K562 (cell line): Measurements from ENCODE around the gene TRIM38. TPM values are rescaled to one million over a fixed set of nuclear protein-coding genes. Genes with fewer than 3 reads are reported as not detected.

Experiments
- ATAC-seq: fragments of 200-7000 bp; cut with Tn5 transposase; 3 replicates; pipeline ENCODE4 v1.9.1; 2020; ENCODE audit warnings: moderate library complexity
- BruUV-seq: library from RNA; stranded (reverse); fragments of 400-500 nt; replicated peaks from 2 replicates; lab custom pipeline; 2021; lab: Mats Ljungman, UMichigan
- CTCF ChIA-PET: fragments of 300-600 bp; formaldehyde crosslinking; extraction: SDS; loops from one replicate; lab custom pipeline; 2021; ENCODE audit warnings: low intra/inter-chr PET ratio; lab: Yijun Ruan, JAX
- POLR2A ChIA-PET: fragments of 300-600, 350-650 bp; sonication (Branson Sonifier 250); formaldehyde crosslinking; extraction: SDS; loops from one replicate; lab custom pipeline; 2021; ENCODE audit warnings: antibody characterized with exemption, inconsistent platforms; lab: Yijun Ruan, JAX
- DNase-seq, 4 experiments: peaks; one replicate each; pipeline versions ENCODE4 v3.0.0 to v3.0.0-alpha.2; 2011 to 2018; ENCODE audit warnings: low spot score in 3 of 4, mixed read lengths in 3 of 4; ENCODE audit errors: extremely low read depth in 1 of 4
- FAIRE-seq: peaks from 2 replicates; lab custom pipeline; 2011; peaks lifted over from hg19 to GRCh38; lab: Jason Lieb, UNC
- H2AFZ ChIP-seq: 2 replicates; pipeline ENCODE4 v1.6.0; 2011; ENCODE audit warnings: low read depth, low read length, control low read depth, inconsistent platforms
- H3K27ac ChIP-seq: fragments of 200-600 bp; 3 replicates; pipeline ENCODE4 v1.8.0; 2011; ENCODE audit warnings: low read depth, mild to moderate bottlenecking, control low read depth, inconsistent platforms, low read length, moderate library complexity, mixed read lengths; ENCODE audit errors: extremely low read depth
- H3K27me3 ChIP-seq, 2 experiments: fragments of 300-600 bp in 1 of 2; 2 replicates in 1 of 2; 3 replicates in 1 of 2; pipeline versions ENCODE4 v1.6.0 to v1.8.0; 2011; ENCODE audit warnings: inconsistent platforms in 2 of 2, low read length in 2 of 2, mild to moderate bottlenecking in 1 of 2, mixed read lengths in 1 of 2, moderate library complexity in 1 of 2; ENCODE audit not compliant: control insufficient read depth in 2 of 2, insufficient read depth in 2 of 2
- H3K36me3 ChIP-seq: fragments of 300-600 bp; 3 replicates; pipeline ENCODE4 v1.8.0; 2011; ENCODE audit warnings: mild to moderate bottlenecking, low read length, inconsistent platforms; ENCODE audit not compliant: control insufficient read depth, insufficient read depth
- H3K4me1 ChIP-seq, 2 experiments: fragments of 200-600 bp in 1 of 2; replicated peaks in 1 of 2; 2 replicates in 1 of 2; 3 replicates in 1 of 2; pipeline versions ENCODE4 v1.5.1 to v1.8.0; 2011; ENCODE audit warnings: inconsistent platforms in 2 of 2, low read length in 2 of 2, mild to moderate bottlenecking in 1 of 2, mixed read lengths in 1 of 2, moderate library complexity in 1 of 2; ENCODE audit not compliant: control insufficient read depth in 2 of 2, insufficient read depth in 2 of 2
- H3K4me2 ChIP-seq: 2 replicates; pipeline ENCODE4 v1.6.1; 2011; ENCODE audit warnings: low read length, control low read depth, inconsistent platforms, mixed read lengths; ENCODE audit not compliant: insufficient read depth
- H3K4me3 ChIP-seq: fragments of 200-600 bp; sonication (generic), shearing (Covaris generic); 2 replicates; pipeline ENCODE4 v1.5.1; 2016; ENCODE audit warnings: control low read depth, inconsistent platforms
- H3K79me2 ChIP-seq: fragments of 200-600 bp; 3 replicates; pipeline ENCODE4 v1.8.0; 2011; ENCODE audit warnings: low read length, inconsistent platforms; ENCODE audit not compliant: control insufficient read depth, insufficient read depth
- H3K9ac ChIP-seq, 2 experiments: 2 replicates each; pipeline versions ENCODE4 v1.6.0 to v1.6.1; 2011; ENCODE audit warnings: low read depth in 2 of 2, low read length in 2 of 2, control low read depth in 1 of 2, inconsistent platforms in 1 of 2, mild to moderate bottlenecking in 1 of 2, mixed read lengths in 1 of 2; ENCODE audit not compliant: insufficient read depth in 1 of 2
- H3K9me1 ChIP-seq: one replicate; pipeline ENCODE4 v1.6.0; 2011; ENCODE audit warnings: inconsistent platforms, mild to moderate bottlenecking, low read length, moderate library complexity; ENCODE audit not compliant: control insufficient read depth, insufficient read depth
- H3K9me3 ChIP-seq: replicated peaks from 2 replicates; pipeline ENCODE4 v1.5.1; 2011; ENCODE audit warnings: low read depth, low read length, inconsistent platforms; ENCODE audit not compliant: control insufficient read depth, insufficient read depth
- H4K20me1 ChIP-seq: replicated peaks from 2 replicates; pipeline ENCODE4 v1.6.1; 2011; ENCODE audit warnings: low read length, inconsistent platforms, mixed read lengths; ENCODE audit not compliant: control insufficient read depth, insufficient read depth
- ATF6 ChIP-seq: sonication (generic); formaldehyde crosslinking; IDR thresholded peaks from 2 replicates; pipeline ENCODE4 v1.4.0; 2020; ENCODE audit warnings: mild to moderate bottlenecking, missing genetic modification reagents
- CHD1 ChIP-seq: fragments of 200-600 bp; sonication (generic); IDR thresholded peaks from one replicate; pipeline ENCODE4 v1.6.1; 2012; ENCODE audit warnings: mild to moderate bottlenecking, moderate library complexity, low read length, inconsistent platforms
- DLX4 ChIP-seq: fragments of 250-450 bp; sonication (Bioruptor Pico); IDR thresholded peaks from 2 replicates; pipeline ENCODE4 v1.6.1; 2021; ENCODE audit warnings: mild to moderate bottlenecking
- DNMT1 ChIP-seq: fragments of 450-650 bp; IDR thresholded peaks from 2 replicates; pipeline ENCODE4 v1.6.1; 2016; ENCODE audit warnings: antibody characterized with exemption, mild to moderate bottlenecking
- E2F1 ChIP-seq: sonication (generic); formaldehyde crosslinking; IDR thresholded peaks from 2 replicates; pipeline ENCODE4 v1.8.1; 2023; ENCODE audit warnings: mild to moderate bottlenecking, missing genetic modification reagents, moderate library complexity
- MEIS2 ChIP-seq: fragments of 450-650 bp; IDR thresholded peaks from 2 replicates; pipeline ENCODE4 v1.6.1; 2014; ENCODE audit warnings: mild to moderate bottlenecking; ENCODE audit not compliant: partially characterized antibody
- SMAD4 ChIP-seq: fragments of 250-450 bp; sonication (Bioruptor Pico); conservative IDR thresholded peaks from 2 replicates; pipeline ENCODE4 v1.8.0; 2021; ENCODE audit warnings: inconsistent platforms, mild to moderate bottlenecking, moderate library complexity
- SMARCB1 ChIP-seq: IDR thresholded peaks from 2 replicates; pipeline ENCODE4 v1.6.1; 2011; ENCODE audit warnings: improper control_type of control experiment, low read depth; ENCODE audit not compliant: insufficient read length
- SUPT5H ChIP-seq: fragments of 450-650 bp; IDR thresholded peaks from 2 replicates; pipeline ENCODE4 v1.6.1; 2016
- TAF1 ChIP-seq: IDR thresholded peaks from 2 replicates; pipeline ENCODE4 v1.6.1; 2011; ENCODE audit warnings: mild to moderate bottlenecking, low read length, moderate library complexity; ENCODE audit not compliant: insufficient read depth, control insufficient read depth, severe bottlenecking; ENCODE audit errors: extremely low read depth
- U2AF1 ChIP-seq: fragments of 200-400 bp; formaldehyde crosslinking; optimal IDR thresholded peaks from 2 replicates; pipeline ENCODE3; 2017; ENCODE audit warnings: mild to moderate bottlenecking, low read depth, low read length, moderate library complexity
- ZFX ChIP-seq: sonication (generic); formaldehyde crosslinking; IDR thresholded peaks from 2 replicates; pipeline ENCODE4 v1.8.0; 2022; ENCODE audit warnings: mild to moderate bottlenecking, missing genetic modification reagents, moderate library complexity
- ZNF121 ChIP-seq: sonication (generic); formaldehyde crosslinking; conservative IDR thresholded peaks from 2 replicates; pipeline ENCODE4 v1.8.0; 2022; ENCODE audit warnings: missing genetic modification reagents
- ZNF224 ChIP-seq: sonication (generic); formaldehyde crosslinking; IDR thresholded peaks from 2 replicates; pipeline ENCODE4 v1.8.0; 2022; ENCODE audit warnings: mild to moderate bottlenecking, missing genetic modification reagents
- ZNF324 ChIP-seq: fragments of 250-450 bp; sonication (Bioruptor Pico); IDR thresholded peaks from 2 replicates; pipeline ENCODE4 v1.4.0; 2020; ENCODE audit warnings: mild to moderate bottlenecking
- ZNF561 ChIP-seq: fragments of 450-650 bp; formaldehyde crosslinking; conservative IDR thresholded peaks from 2 replicates; pipeline ENCODE4 v1.4.0; 2020; ENCODE audit warnings: mild to moderate bottlenecking, moderate library complexity
- ZNF717 ChIP-seq: fragments of 250-450 bp; sonication (Bioruptor Pico); IDR thresholded peaks from 2 replicates; pipeline ENCODE4 v1.5.0; 2021
- WGBS: fragments of 100-300 bp; shearing (Covaris generic); methylation state at CpG from one replicate; pipeline ENCODE4 v1.1.6; 2016; ENCODE audit warnings: low coverage, mixed read lengths; ENCODE audit not compliant: insufficient coverage; ENCODE audit errors: missing lambda C conversion rate; 5-methylcytosine and 5-hydroxymethylcytosine counted together
- in situ Hi-C: fragments of 300-500 bp; cut with MboI; formaldehyde crosslinking; loops from 4 replicates; pipeline ENCODE4 v1.15.0; 2018; ENCODE audit warnings: inconsistent platforms, mixed read lengths
- intact Hi-C: fragments of 100-400 bp; cut with micrococcal nuclease; formaldehyde crosslinking; loops from 2 replicates; pipeline ENCODE4 v1.14.2; 2022
- polyA plus RNA-seq, 8 experiments: library from polyadenylated mRNA; depleted of rRNA in 4 of 8; stranded (reverse) in 5 of 8; unstranded in 3 of 8; fragments of >200 nt; fragmentation: Nextera tagmentation in 2 of 8; fragmentation: Illumina TruSeq in 1 of 8; extraction: Ambion mirVana in 2 of 8; extraction: Trizol in 1 of 8; gene quantifications; 2 replicates each; pipeline versions ENCODE4 v1.2.1 to v1.2.3, GENCODE V29; 2011 to 2014; ENCODE audit warnings: inconsistent platforms in 1 of 8, missing spikeins in 1 of 8
- total RNA-seq, 7 experiments: library from RNA; depleted of rRNA in 6 of 7; stranded (reverse); fragments of >200 nt in 6 of 7; fragmentation: Illumina TruSeq in 2 of 7; extraction: Trizol in 2 of 7; gene quantifications; 2 replicates each; pipeline versions ENCODE4 v1.2.1 to v1.2.3, GENCODE V29; 2011 to 2021; ENCODE audit warnings: low replicate concordance in 1 of 7

The TRIM38 gene
- total and polyA plus RNA-seq, 9 of the 15 experiments (the other 6 are each of a cell fraction or from before 2014, with no cell fraction given) = 1.7 to 6.7 (median 6.3) TPM

GRCh38 chr6:26027491-26028211 lies 65.0 kb downstream of the TRIM38 start:
- peak overlapping the region; percentile 65 to 94 for H3K9ac ChIP-seq
- peak overlapping the region; percentile 99 for H3K4me2 ChIP-seq
- ChIA-PET POLR2A (interaction anchor here (0.7 to 13.8 kb wide), 23 partner anchors 7 to 1119 kb away, joined by 3 to 597 read pairs (median 16); a partner anchor contains a TSS), CTCF (no interaction called here)
- intact Hi-C loops = loop anchor here (1.0 to 10.0 kb wide), 3 partner anchors 75 to 1253 kb away; partner anchors contain the start of gene GMNN
- no peaks in the 10 kb centered on the region for H3K9me1 ChIP-seq
- FAIRE-seq (no peak), DNase-seq (peak in 1 of 4 experiments; percentile 44), ATAC-seq (no peak)
- H3K9me3 ChIP-seq = no peaks in the 10 kb centered on the region
- peaks cover 9 to 39% of the 10 kb centered on the region in 2 experiments for H3K4me1 ChIP-seq
- H3K27ac ChIP-seq = peak overlapping the region; percentile 99
- H3K79me2 ChIP-seq = peaks cover 83% of the 10 kb centered on the region
- 13% methylated on average over 9 of the region's 9 CpGs for WGBS
- H3K4me3 ChIP-seq = peak overlapping the region; percentile 46
- H3K27me3 ChIP-seq = no peaks in the 10 kb centered on the region
- TSS peak; percentile 37 for BruUV-seq
- H3K36me3 ChIP-seq = peaks cover 7% of the 10 kb centered on the region; the same call in 1 of the 3 replicates
- in situ Hi-C loops = loop anchor here (5.0 kb wide), 1 partner anchor 1810 kb away; a partner anchor contains a TSS
- peak overlapping the region; percentile 36; the same call in 1 of the 2 replicates for H2AFZ ChIP-seq
- H4K20me1 ChIP-seq = peaks cover 11% of the 10 kb centered on the region
- TF ChIP-seq ZNF561 (CRISPR knock-in tag) (0 out of 2 replicates have a peak, but pooled peaks have one; percentile 28), DLX4 (CRISPR knock-in tag) (peak; percentile 80; the same call in 1 of the 2 replicates), SMARCB1 (no peak), DNMT1 (no peak), ZNF324 (CRISPR knock-in tag) (0 out of 2 replicates have a peak, but pooled peaks have one; percentile 40), TAF1 (peak; percentile 18), ATF6 (CRISPR knock-in tag) (no peak), CHD1 (peak; percentile 23), SMAD4 (CRISPR knock-in tag) (no peak), ZNF224 (no peak), ZFX (CRISPR knock-in tag) (peak; percentile 5), MEIS2 (no peak), ZNF121 (CRISPR knock-in tag) (no peak), SUPT5H (no peak), ZNF717 (CRISPR knock-in tag) (peak; percentile 71; the same call in 1 of the 2 replicates), U2AF1 (peak; percentile 54), E2F1 (CRISPR knock-in tag) (no peak)
